ENCODE data around the gene PCBD2. TPM values are rescaled to one million over a fixed set of nuclear protein-coding genes. Genes with fewer than 3 reads are reported as not detected.

PCBD2 gene
- total and polyA plus RNA-seq, 2 of the 4 experiments (the other 2 are of a cell fraction), result 2.2 to 2.7 TPM

DNA sequence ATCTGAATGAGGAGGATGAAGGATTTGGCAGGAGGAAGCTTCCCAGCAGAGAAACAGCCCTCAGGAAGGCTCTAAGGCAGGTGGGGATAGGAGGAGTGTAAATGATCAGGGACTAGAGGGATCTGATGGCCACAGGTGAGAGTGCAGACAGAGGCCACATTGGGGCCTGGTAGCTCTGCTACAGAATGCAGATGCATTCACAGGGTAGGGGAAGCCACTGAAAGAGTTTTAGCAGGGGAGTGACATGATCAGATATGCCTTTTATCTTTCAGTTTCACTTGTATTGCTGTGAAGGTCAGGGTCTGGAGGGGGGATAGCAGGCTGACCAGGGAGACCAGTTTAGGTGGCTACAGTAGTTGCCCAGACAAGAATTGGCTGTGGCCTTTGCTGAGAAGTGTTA is 27.8 kb upstream of the PCBD2 start:
- DNase-seq (no peak), ATAC-seq (ENCODE audit: low read depth) (no peak)
- H2AK9ac ChIP-seq (replicated peaks; ENCODE audit: low read depth, low read length, poor library complexity), result no peak overlapping the region
- ChIA-PET POLR2A (ENCODE audit: unreplicated experiment) (no interaction called here), CTCF (no interaction called here)
- H3K56ac ChIP-seq (ENCODE audit: extremely low read depth, insufficient read depth, low read length), result no peak overlapping the region
- H4K5ac ChIP-seq (ENCODE audit: low read depth, low read length), result no peak overlapping the region
- peaks cover 5% of the 10 kb centered on the region; the same call in 1 of the 2 replicates for H3K4me1 ChIP-seq (ENCODE audit: control insufficient read depth, insufficient read depth, low read length)
- no peak overlapping the region for H3K14ac ChIP-seq (replicated peaks; ENCODE audit: low read depth, low read length)
- no peak overlapping the region for H2BK5ac ChIP-seq (ENCODE audit: low read depth, low read length, poor library complexity, severe bottlenecking)
- H2BK20ac ChIP-seq (ENCODE audit: low read depth, low read length), result no peak overlapping the region
- no peak overlapping the region for H3K27ac ChIP-seq (ENCODE audit: insufficient read depth, low read length)
- H2AK5ac ChIP-seq (ENCODE audit: low read depth, low read length), result no peak overlapping the region
- no peak overlapping the region for H3K4me2 ChIP-seq (ENCODE audit: low read depth, low read length)
- in situ Hi-C loops (cut with MboI; ENCODE audit: low sequenced_read_pairs) (no loop called here), dilution Hi-C loops (cut with HindIII; ENCODE audit: low sequenced_read_pairs, unreplicated experiment) (no loop called here), intact Hi-C loops (cut with micrococcal nuclease) (no loop called here)
- H3K23ac ChIP-seq (ENCODE audit: low read depth, low read length), result no peak overlapping the region
- no peak overlapping the region for H2AFZ ChIP-seq (replicated peaks; ENCODE audit: low read length, poor library complexity)
- H3K4me3 ChIP-seq (ENCODE audit: insufficient read depth, low read depth, low read length), result no peak overlapping the region
- no peak overlapping the region for H3K9ac ChIP-seq (ENCODE audit: low read depth, low read length)
- peaks cover 12% of the 10 kb centered on the region; the same call in 1 of the 2 replicates for H4K20me1 ChIP-seq (ENCODE audit: insufficient read depth, low read length)
- no peak overlapping the region for H4K91ac ChIP-seq (ENCODE audit: insufficient read depth, low read depth, low read length)
- no TSS peak for BruUV-seq (replicated peaks)
- H2BK120ac ChIP-seq (ENCODE audit: low read depth, low read length), result no peak overlapping the region
- no peak overlapping the region for H4K8ac ChIP-seq (ENCODE audit: low read depth in 2 of 2, low read length in 2 of 2)
- H3K9me3 ChIP-seq (ENCODE audit: control insufficient read depth, insufficient read depth, low read length), result no peaks in the 10 kb centered on the region
- no peaks in the 10 kb centered on the region for H3K27me3 ChIP-seq (ENCODE audit: control insufficient read depth, insufficient read depth, low read length)
- H3K36me3 ChIP-seq (ENCODE audit: control insufficient read depth, insufficient read depth, low read length), result peaks cover 3% of the 10 kb centered on the region
- no peak for TF ChIP-seq RFX5 (IDR thresholded peaks at IDR 0.05; ENCODE audit: low read depth, low read length)
- no peak for TF ChIP-seq RCOR1 (IDR thresholded peaks at IDR 0.05; ENCODE audit: insufficient replicate concordance, low read length)
- TF ChIP-seq POLR2A (IDR thresholded peaks at IDR 0.05; ENCODE audit: low read depth, low read length), result no peak
- TF ChIP-seq, protein P1, sequence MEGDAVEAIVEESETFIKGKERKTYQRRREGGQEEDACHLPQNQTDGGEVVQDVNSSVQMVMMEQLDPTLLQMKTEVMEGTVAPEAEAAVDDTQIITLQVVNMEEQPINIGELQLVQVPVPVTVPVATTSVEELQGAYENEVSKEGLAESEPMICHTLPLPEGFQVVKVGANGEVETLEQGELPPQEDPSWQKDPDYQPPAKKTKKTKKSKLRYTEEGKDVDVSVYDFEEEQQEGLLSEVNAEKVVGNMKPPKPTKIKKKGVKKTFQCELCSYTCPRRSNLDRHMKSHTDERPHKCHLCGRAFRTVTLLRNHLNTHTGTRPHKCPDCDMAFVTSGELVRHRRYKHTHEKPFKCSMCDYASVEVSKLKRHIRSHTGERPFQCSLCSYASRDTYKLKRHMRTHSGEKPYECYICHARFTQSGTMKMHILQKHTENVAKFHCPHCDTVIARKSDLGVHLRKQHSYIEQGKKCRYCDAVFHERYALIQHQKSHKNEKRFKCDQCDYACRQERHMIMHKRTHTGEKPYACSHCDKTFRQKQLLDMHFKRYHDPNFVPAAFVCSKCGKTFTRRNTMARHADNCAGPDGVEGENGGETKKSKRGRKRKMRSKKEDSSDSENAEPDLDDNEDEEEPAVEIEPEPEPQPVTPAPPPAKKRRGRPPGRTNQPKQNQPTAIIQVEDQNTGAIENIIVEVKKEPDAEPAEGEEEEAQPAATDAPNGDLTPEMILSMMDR (conservative IDR thresholded peaks at IDR 0.05; ENCODE audit: low read depth, low read length), result no peak
- TF ChIP-seq, protein P2, sequence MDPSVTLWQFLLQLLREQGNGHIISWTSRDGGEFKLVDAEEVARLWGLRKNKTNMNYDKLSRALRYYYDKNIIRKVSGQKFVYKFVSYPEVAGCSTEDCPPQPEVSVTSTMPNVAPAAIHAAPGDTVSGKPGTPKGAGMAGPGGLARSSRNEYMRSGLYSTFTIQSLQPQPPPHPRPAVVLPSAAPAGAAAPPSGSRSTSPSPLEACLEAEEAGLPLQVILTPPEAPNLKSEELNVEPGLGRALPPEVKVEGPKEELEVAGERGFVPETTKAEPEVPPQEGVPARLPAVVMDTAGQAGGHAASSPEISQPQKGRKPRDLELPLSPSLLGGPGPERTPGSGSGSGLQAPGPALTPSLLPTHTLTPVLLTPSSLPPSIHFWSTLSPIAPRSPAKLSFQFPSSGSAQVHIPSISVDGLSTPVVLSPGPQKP (IDR thresholded peaks at IDR 0.05; ENCODE audit: borderline replicate concordance, low read depth, low read length), result no peak
- no peak for TF ChIP-seq FOS (IDR thresholded peaks at IDR 0.05; ENCODE audit: low read depth, low read length)
- TF ChIP-seq RAD21 (IDR thresholded peaks at IDR 0.05; ENCODE audit: low read length), result no peak
- TF ChIP-seq NFE2L2 (IDR thresholded peaks at IDR 0.05; ENCODE audit: low read depth, low read length), result no peak
- no peak for TF ChIP-seq SMC3 (IDR thresholded peaks at IDR 0.05; ENCODE audit: low read depth, low read length)
- no peak overlapping the region for H3K4ac ChIP-seq (ENCODE audit: low read depth, low read length)
- no peak overlapping the region for H3K18ac ChIP-seq (ENCODE audit: low read depth, low read length)
- peaks cover 12% of the 10 kb centered on the region; the same call in 1 of the 2 replicates for H3K9me1 ChIP-seq (ENCODE audit: insufficient read depth, low read length)
- H2BK15ac ChIP-seq (ENCODE audit: low read depth, low read length), result no peak overlapping the region
- peaks cover 25 to 56% of the 10 kb centered on the region in 2 experiments for H3K79me1 ChIP-seq (ENCODE audit: low read depth in 1 of 2, low read length in 2 of 2)

Measured in IMR-90 (cell line).